ENCODE results near the gene P4HA1.
A peak's percentile ranks its signal among the peaks of the same experiment; 100 is the strongest.
"Not testable (repeated sequence)": the region's sequence is repeated elsewhere in the genome, so short reads cannot be mapped to it uniquely, and the experiment has no call there.

The P4HA1 gene

DNA sequence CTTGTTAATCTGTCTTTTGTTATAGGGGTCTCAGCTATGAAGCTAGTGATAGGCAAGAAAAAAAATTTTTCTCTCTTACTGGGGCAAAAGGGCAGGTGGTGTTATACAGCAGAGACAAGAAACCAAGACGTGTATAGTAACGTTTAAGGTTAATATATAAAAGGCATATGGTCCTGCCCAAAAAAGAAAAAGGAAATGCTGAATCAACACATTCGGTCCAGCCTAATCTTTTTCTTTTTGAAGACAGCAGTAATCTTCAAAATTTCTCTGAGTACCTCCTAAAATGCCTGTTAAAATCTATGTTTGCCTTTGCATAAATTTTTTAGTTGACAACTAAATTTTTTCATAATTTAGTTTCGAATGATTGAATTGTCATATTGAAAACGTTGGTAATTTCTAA, 54.5 kb downstream of the P4HA1 start:
- no peak for DNase-seq

- DNase-seq: no peak
Measured at GRCh38 chr10:73039635-73040034, 57.0 kb downstream of the P4HA1 start.

DNA sequence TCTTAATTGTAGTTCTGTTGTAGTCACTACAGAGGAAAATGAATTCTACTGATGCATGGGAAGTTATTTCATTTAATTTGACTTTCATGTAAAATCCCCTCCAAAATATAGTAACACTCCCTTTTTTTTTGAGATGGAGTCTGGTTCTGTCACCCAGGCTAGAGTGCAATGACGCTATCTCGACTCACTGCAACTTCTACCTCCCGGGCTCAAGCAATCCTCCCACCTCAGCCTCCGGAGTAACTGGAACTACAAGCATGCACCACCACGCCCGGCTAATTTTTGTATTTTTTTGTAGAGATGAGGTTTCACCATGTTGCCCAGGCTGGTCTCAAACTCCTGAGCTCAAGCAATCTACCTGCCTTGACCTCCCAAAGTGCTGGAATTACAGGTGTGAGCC, 60.4 kb downstream of the P4HA1 start:
- not testable (repeated sequence) for DNase-seq

DNA sequence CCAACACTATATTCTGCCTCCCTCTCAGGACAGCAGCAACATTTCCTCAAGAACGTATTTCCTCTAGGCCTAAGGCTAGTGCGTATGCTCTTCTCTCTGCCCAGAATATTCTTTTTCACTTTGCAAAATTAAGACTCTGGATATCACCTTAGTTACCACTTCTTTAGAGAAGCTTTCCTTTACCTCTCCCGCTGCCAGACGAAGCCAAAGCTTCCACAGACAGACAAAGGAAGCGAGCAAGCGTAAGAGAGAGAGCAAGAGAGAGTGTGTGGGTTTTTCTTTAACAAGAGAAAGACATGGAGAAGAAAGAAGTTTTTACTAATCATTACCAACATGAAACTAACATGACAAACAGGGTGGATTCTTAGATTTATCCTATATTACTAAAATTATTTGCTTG, 64.1 kb downstream of the P4HA1 start:
- DNase-seq: no peak

DNA sequence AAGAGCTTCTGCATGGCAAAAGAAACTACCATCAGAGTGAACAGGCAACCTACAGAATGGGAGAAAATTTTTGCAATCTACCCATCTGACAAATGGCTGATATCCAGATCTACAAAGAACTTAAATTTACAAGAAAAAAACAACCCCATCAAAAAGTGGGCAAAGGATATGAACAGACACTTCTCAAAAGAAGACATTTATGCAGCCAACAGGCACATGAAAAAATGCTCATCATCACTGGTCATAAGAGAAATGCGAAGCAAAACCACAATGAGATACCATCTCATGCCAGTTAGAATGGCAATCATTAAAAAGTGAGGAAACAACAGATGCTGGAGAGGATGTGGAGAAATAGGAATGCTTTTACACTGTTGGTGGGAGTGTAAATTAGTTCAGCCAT, 70.0 kb downstream of the P4HA1 start:
- not testable (repeated sequence) for DNase-seq

GRCh38 chr10:73023455-73024070, 73.1 kb downstream of the P4HA1 start:
- not testable (repeated sequence) for DNase-seq

GRCh38 chr10:73022961-73023360, 73.7 kb downstream of the P4HA1 start:
- DNase-seq: not testable (repeated sequence)

DNA sequence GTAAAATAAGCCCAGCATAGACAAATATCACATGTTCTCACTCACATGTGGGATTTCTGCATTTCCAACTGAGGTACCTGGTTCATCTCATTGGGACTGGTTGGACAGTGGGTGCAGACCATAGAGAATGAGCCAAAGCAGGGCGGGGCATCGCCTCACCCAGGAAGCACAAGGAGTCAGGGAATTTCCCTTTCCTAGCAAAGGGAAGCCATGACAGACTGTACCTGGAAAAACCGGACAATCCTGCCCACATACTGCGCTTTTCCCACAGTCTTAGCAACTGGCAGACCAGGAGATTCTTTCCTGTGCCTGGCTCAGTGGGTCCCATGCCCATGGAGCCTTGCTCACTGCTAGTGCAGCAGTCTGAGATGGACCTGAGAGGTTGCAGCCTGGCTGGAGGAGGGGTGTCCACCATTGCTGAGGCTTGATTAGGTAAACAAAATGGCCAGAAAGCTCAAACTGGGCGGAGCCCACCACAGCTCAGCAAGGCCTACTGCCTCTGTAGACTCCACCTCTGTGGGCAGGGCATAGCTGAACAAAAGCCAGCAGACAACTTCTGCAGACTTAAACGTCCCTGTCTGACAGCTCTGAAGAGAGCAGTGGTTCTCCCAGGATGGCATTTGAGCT, 75.0 kb downstream of the P4HA1 start:
- DNase-seq: not testable (repeated sequence)

GRCh38 chr10:73021050-73021449, 75.6 kb downstream of the P4HA1 start:
- no peak for DNase-seq

GRCh38 chr10:73019100-73019499, 77.6 kb downstream of the P4HA1 start:
- DNase-seq: no peak

GRCh38 chr10:73018632-73019031, 78.0 kb downstream of the P4HA1 start:
- DNase-seq: no peak

DNA sequence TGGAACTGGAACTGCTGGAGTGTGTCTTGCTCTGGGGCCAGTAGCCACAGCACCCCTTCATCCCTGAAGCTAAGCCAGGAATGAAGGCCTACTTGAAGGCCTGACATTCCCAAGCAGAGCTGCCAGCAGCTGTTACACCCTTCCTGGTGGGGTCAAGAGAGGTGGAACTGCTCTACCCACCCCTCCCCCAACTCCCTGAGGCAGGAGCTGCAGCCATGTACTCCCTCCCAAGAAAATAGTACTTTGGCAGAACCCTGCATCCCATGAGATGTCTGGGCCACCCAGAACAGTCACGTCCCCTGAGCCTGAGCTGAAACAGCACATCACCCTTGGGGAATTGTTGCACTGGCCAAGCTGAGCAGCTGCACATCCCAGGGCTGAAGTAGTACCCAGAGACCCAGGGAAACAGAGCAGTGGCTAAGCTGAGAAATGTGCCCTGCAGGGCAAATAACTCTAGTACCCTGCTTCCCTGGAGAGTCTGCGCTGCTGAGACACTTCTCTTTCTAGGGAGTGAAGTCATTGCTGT, 78.6 kb downstream of the P4HA1 start:
- no peak for DNase-seq

DNA sequence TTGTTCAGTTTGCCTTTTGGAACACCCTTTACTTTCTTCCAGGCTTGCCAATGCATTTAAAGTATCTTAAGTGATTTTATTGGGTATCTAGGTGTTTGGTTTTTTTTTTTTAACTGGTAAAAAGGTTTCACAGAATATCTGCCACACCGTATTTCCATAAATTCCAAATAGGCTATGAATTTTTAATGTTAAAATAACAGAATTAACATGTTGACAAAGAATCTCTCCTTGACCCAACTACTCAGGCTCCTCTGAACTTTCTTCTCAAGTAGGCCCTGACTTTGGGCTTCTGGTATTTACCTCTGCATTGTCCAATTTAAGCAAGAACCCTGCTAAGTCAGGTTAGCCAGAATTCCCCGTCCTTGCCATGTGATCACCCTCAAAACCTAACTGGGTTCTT, 80.9 kb downstream of the P4HA1 start:
- DNase-seq: no peak

DNA sequence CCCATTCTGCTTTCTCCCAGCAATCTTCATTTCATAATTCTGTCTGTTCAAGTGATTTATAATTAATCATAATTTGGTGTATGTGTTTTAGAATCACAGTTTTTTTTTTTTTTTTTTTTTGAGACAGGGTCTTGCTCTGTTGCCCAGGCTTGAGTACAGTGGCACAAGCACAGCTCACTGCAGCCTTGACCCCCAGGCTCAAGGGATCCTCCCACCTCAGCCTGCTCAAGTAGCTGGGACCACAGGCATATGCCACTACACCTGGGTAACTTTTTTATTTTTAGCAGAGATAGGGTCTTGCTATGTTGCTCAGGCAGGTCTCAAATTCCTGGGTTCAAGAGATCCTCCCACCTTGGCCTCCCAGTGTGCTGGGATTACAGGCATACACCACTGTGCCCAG, 92.8 kb downstream of the P4HA1 start:
- DNase-seq: no peak

GRCh38 chr10:73000973-73001372, 95.7 kb downstream of the P4HA1 start:
- DNase-seq: no peak

- DNase-seq: no peak
Measured at GRCh38 chr10:72997099-72997498, 99.6 kb downstream of the P4HA1 start.

DNA sequence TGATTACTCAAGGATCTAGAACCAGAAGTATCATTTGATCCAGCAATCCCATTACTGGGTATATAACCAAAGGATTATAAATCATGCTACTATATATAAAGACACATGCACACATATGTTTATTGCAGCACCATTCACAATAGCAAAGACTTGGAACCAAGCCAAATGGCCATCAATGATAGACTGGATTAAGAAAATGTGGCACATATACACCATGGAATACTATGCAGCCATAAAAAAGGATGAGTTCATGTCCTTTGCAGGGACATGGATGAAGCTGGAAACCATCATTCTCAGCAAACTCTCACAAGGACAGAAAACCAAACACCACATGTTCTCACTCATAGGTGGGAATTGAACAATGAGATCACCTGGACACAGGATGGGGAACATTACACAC, 101.2 kb downstream of the P4HA1 start:
- DNase-seq: not testable (repeated sequence)

DNA sequence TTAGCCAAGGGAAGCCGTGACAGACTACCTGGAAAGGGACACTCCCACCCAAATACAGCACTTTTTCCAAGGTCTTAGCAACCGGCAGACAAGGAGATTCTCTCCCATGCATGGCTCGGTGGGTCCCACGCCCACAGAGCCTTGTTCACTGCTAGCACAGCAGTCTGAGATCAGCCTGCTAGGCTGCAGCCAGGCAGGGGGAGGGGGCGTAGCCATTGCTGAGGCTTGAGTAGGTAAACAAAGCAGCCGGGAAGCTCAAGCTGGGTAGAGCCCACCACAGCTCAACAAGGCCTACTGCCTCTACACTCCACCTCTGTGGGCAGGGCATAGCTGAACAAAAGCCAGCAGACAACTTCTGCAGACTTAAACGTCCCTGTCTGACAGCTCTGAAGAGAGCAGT, 106.9 kb downstream of the P4HA1 start:
- DNase-seq: not testable (repeated sequence)

DNA sequence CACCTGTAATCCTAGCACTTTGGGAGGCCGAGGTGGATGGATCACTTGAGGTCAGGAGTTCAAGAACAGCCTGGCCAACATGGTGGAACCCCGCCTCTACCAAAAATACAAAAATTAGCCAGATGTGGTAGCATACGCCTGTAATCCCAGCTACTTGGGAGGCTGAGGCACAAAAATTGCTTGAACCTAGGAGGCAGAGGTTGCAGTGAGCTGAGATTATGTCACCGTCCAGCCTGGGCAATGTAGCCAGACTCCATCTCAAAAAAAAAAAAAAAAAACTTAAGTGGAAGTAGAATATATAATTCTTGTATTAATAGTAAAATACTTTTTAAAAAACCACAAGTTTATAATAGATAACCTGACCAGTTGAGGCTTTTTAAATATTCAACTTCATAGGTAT, 112.0 kb downstream of the P4HA1 start:
- DNase-seq: not testable (repeated sequence)

- peak; percentile 28 to 40 for DNase-seq
Measured at GRCh38 chr10:72981882-72982529, 114.7 kb downstream of the P4HA1 start.

GRCh38 chr10:72981028-72981881, 115.4 kb downstream of the P4HA1 start:
- no peak for DNase-seq

GRCh38 chr10:72980348-72980747, 116.3 kb downstream of the P4HA1 start:
- DNase-seq: no peak

DNA sequence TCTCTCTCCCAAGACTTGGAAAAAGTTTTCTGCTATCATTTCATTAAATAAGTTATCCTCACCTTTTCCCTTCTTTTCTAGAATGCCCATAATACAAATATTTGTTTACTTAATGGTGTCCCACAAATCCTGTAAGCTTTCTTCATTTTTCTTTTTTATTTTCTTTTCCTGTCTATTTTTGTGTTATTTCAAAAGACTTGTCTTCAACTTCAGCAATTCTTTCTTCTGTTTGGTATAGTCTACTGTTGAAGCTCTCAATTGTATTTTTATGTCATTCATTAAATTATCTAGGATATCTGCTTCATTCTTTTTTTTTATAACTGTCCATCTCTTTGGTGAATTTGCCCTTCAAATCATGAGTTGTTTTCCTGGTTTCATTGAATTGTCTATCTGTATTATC, 117.0 kb downstream of the P4HA1 start:
- no peak for DNase-seq

Measured in SHP77 (cell line).